B cell (primary cell): ENCODE results near the gene GPM6B. TPM values are rescaled to one million over a fixed set of nuclear protein-coding genes. Genes with fewer than 3 reads are reported as not detected.

Experiments used
- ATAC-seq: fragments of 200-7000 bp; cut with Tn5 transposase; one replicate; pipeline ENCODE4 v1.10.0; 2021; ENCODE audit warnings: low read depth, mild to moderate bottlenecking, moderate number of reproducible peaks, moderate library complexity
- CTCF ChIA-PET: fragments of 350-600 bp; sonication (Branson Sonifier 250); formaldehyde crosslinking; loops from one replicate; lab custom pipeline; 2021; ENCODE audit warnings: antibody characterized with exemption, inconsistent platforms; lab: Charles Lee
- POLR2A ChIA-PET: fragments of 350-600 bp; sonication (Branson Sonifier 250); formaldehyde crosslinking; loops from one replicate; lab custom pipeline; 2021; ENCODE audit warnings: antibody characterized with exemption; lab: Charles Lee
- DNase-seq: peaks from one replicate; pipeline ENCODE4 v3.0.0; 2013
- H2AFZ ChIP-seq: 2 replicates; pipeline ENCODE4 v1.6.1; 2012; ENCODE audit warnings: mild to moderate bottlenecking, low read depth, low read length; ENCODE audit not compliant: insufficient read depth, poor library complexity, severe bottlenecking
- H3K27ac ChIP-seq, 2 donors: 1 replicate in 1 of 2; 2 replicates in 1 of 2; pipeline ENCODE4 v1.5.1; 2012 to 2013; ENCODE audit warnings: low read length in 2 of 2, mild to moderate bottlenecking in 2 of 2, moderate library complexity in 1 of 2
- H3K27me3 ChIP-seq, 4 experiments: fragments of 200-600 bp in 1 of 4; sonication (generic) in 1 of 4; replicated peaks in 1 of 4; 1 replicate in 2 of 4; 2 replicates in 2 of 4; pipeline versions ENCODE4 v1.6.1 to v1.7.0; 2013 to 2016; ENCODE audit warnings: low read length in 3 of 4, mild to moderate bottlenecking in 2 of 4, mixed read lengths in 1 of 4, moderate library complexity in 1 of 4; ENCODE audit not compliant: insufficient read depth in 4 of 4, control insufficient read depth in 3 of 4; ENCODE audit errors: control extremely low read depth in 1 of 4
- H3K36me3 ChIP-seq, 2 experiments: replicated peaks in 1 of 2; 1 replicate in 1 of 2; 2 replicates in 1 of 2; pipeline versions ENCODE4 v1.6.1 to v1.7.1; 2013; ENCODE audit warnings: low read length in 1 of 2; ENCODE audit not compliant: insufficient read depth in 2 of 2, control insufficient read depth in 1 of 2; ENCODE audit errors: control extremely low read depth in 1 of 2, extremely low read depth in 1 of 2
- H3K4me1 ChIP-seq, 2 donors: fragments of 200-600 bp in 1 of 2; sonication (generic) in 1 of 2; 1 replicate in 1 of 2; 2 replicates in 1 of 2; pipeline versions ENCODE4 v1.5.1 to v1.6.1; 2013 to 2017; ENCODE audit warnings: low read length in 2 of 2; ENCODE audit not compliant: control insufficient read depth in 2 of 2, insufficient read depth in 2 of 2
- H3K4me2 ChIP-seq: replicated peaks from 2 replicates; pipeline ENCODE3; 2012; ENCODE audit warnings: mild to moderate bottlenecking, low read depth, low read length; ENCODE audit not compliant: poor library complexity, severe bottlenecking
- H3K4me3 ChIP-seq, 5 experiments: fragments of 200-600 bp in 1 of 5; sonication (generic) in 1 of 5; 1 replicate in 3 of 5; 2 replicates in 2 of 5; pipeline versions ENCODE4 v1.5.1 to v1.7.0; 2011 to 2016; ENCODE audit warnings: low read length in 4 of 5, mild to moderate bottlenecking in 4 of 5, low read depth in 2 of 5, control low read depth in 1 of 5, moderate library complexity in 1 of 5; ENCODE audit not compliant: insufficient read depth in 1 of 5; ENCODE audit errors: control extremely low read depth in 1 of 5, extremely low read depth in 1 of 5
- H3K79me2 ChIP-seq: fragments of 200-600 bp; sonication (generic); one replicate; pipeline ENCODE4 v1.6.0; 2016; ENCODE audit warnings: low read length; ENCODE audit not compliant: control insufficient read depth, insufficient read depth
- H3K9ac ChIP-seq: fragments of 200-600 bp; sonication (generic); 2 replicates; pipeline ENCODE4 v1.6.1; 2017; ENCODE audit warnings: mild to moderate bottlenecking, low read length, moderate library complexity
- H3K9me3 ChIP-seq, 3 donors: one replicate each; pipeline versions ENCODE4 v1.6.1 to v1.7.1; 2013; ENCODE audit warnings: low read length in 2 of 3; ENCODE audit not compliant: control insufficient read depth in 2 of 3, insufficient read depth in 1 of 3; ENCODE audit errors: control extremely low read depth in 1 of 3
- H4K20me1 ChIP-seq: 2 replicates; pipeline ENCODE4 v1.6.0; 2012; ENCODE audit warnings: mild to moderate bottlenecking, low read length; ENCODE audit not compliant: insufficient read depth, control insufficient read depth, poor library complexity, severe bottlenecking
- H3K27ac Mint-ChIP-seq: one replicate; pipeline ENCODE4 v1.8.0; 2021; ENCODE audit warnings: mixed read lengths
- H3K27me3 Mint-ChIP-seq: one replicate; pipeline ENCODE4 v1.8.0; 2021; ENCODE audit warnings: mixed read lengths
- H3K4me1 Mint-ChIP-seq: one replicate; pipeline ENCODE4 v1.8.0; 2021; ENCODE audit warnings: mixed read lengths
- H3K4me3 Mint-ChIP-seq: one replicate; pipeline ENCODE4 v1.8.0; 2021; ENCODE audit warnings: mixed read lengths
- H3K9me3 Mint-ChIP-seq: one replicate; pipeline ENCODE4 v1.8.0; 2022; ENCODE audit warnings: mixed read lengths; ENCODE audit not compliant: insufficient read depth
- EZH2 ChIP-seq: IDR thresholded peaks from 2 replicates; pipeline ENCODE4 v1.6.1; 2012; ENCODE audit warnings: borderline replicate concordance, low read depth, mild to moderate bottlenecking, moderate library complexity, low read length; ENCODE audit not compliant: insufficient read depth, poor library complexity, severe bottlenecking
- WGBS: methylation state at CpG from one replicate; pipeline ENCODE4 v1.1.5; 2013; ENCODE audit warnings: missing lambda C conversion rate; ENCODE audit not compliant: insufficient coverage; 5-methylcytosine and 5-hydroxymethylcytosine counted together
- intact Hi-C: fragments of 100-400 bp; cut with micrococcal nuclease; formaldehyde crosslinking; loops from one replicate; pipeline ENCODE4 v1.10.0; 2022
- polyA plus RNA-seq: library from polyadenylated mRNA; depleted of rRNA; stranded (reverse); fragments of >200 nt; gene quantifications from 2 replicates; pipeline ENCODE4 v1.2.3, GENCODE V29; 2012
- total RNA-seq, 2 donors: library from RNA; stranded (reverse); fragments of 120-200 nt in 1 of 2; gene quantifications; 1 replicate in 1 of 2; 2 replicates in 1 of 2; pipeline versions ENCODE4 v1.2.3 to v1.2.4, GENCODE V29; 2013 to 2022
- TF ChIP-seq, protein P1 (sequence below): fragments of 200-600 bp; IDR thresholded peaks from one replicate; pipeline ENCODE4 v1.8.0; 2022; ENCODE audit warnings: antibody characterized with exemption, mild to moderate bottlenecking

Gene GPM6B
- total and polyA plus RNA-seq, 2 donors (not counting 1 experiment from before 2014, with no cell fraction given) = not detected

DNA sequence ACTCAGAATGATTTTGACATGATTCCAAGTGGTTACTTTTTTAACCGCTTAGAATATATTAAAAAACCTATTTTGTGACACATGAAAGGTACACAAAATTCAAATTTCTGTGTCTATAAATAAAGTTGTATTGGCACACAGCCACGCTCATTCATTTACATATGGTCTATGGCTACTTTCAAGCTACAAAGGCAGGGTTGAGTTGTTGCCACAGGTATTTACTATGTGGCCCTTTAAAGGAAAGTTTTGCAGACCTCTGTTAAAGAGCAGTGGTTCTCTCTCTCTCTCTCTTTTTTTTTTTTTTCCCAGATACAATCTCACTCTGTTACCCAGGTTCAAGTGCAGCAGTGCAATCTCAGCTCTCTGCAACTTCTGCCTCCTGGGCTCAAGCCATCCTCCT is 23.0 kb downstream of the GPM6B start:
- Histone ChIP-seq H3K4me2 (no peak overlapping the region), H3K27ac (no peak overlapping the region), H3K36me3 (no peaks in the 10 kb centered on the region), H3K9ac (no peak overlapping the region), H3K4me3 (no peak overlapping the region), H3K79me2 (no peaks in the 10 kb centered on the region), H2AFZ (no peak overlapping the region), H4K20me1 (no peaks in the 10 kb centered on the region), H3K4me1 (no peaks in the 10 kb centered on the region), H3K27me3 (no peaks in the 10 kb centered on the region), H3K9me3 (no peaks in the 10 kb centered on the region)
- Mint-ChIP-seq H3K9me3 (no peaks in the 10 kb centered on the region), H3K27me3 (no peaks in the 10 kb centered on the region), H3K27ac (no peak overlapping the region), H3K4me3 (no peak overlapping the region), H3K4me1 (no peaks in the 10 kb centered on the region)
- CTCF ChIA-PET = no interaction called here
- DNase-seq (no peak), ATAC-seq (no peak)
- no CpG with 5 or more reads among the region's 2 CpGs for WGBS
- intact Hi-C loops = no loop called here
- no peak for TF ChIP-seq EZH2
- TF ChIP-seq, protein P1, sequence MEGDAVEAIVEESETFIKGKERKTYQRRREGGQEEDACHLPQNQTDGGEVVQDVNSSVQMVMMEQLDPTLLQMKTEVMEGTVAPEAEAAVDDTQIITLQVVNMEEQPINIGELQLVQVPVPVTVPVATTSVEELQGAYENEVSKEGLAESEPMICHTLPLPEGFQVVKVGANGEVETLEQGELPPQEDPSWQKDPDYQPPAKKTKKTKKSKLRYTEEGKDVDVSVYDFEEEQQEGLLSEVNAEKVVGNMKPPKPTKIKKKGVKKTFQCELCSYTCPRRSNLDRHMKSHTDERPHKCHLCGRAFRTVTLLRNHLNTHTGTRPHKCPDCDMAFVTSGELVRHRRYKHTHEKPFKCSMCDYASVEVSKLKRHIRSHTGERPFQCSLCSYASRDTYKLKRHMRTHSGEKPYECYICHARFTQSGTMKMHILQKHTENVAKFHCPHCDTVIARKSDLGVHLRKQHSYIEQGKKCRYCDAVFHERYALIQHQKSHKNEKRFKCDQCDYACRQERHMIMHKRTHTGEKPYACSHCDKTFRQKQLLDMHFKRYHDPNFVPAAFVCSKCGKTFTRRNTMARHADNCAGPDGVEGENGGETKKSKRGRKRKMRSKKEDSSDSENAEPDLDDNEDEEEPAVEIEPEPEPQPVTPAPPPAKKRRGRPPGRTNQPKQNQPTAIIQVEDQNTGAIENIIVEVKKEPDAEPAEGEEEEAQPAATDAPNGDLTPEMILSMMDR = no peak
- POLR2A ChIA-PET = interaction anchor here (0.5 to 0.7 kb wide), 2 partner anchors 61 to 229 kb away, joined by 3 to 7 read pairs; no protein-coding TSS in a partner anchor

GRCh38 chrX:13791559-13791958 is 25.3 kb downstream of the GPM6B start:
- no peak overlapping the region for H3K4me2 ChIP-seq
- no peak overlapping the region for H3K27ac ChIP-seq
- TF ChIP-seq EZH2 = no peak
- TF ChIP-seq, protein P1 = no peak
- H3K4me3 Mint-ChIP-seq = no peak overlapping the region
- no peaks in the 10 kb centered on the region for H3K27me3 ChIP-seq
- intact Hi-C loops = no loop called here
- DNase-seq (no peak), ATAC-seq (no peak)
- CTCF ChIA-PET = no interaction called here
- no peak overlapping the region for H3K9ac ChIP-seq
- H3K79me2 ChIP-seq = no peaks in the 10 kb centered on the region
- no peak overlapping the region for H3K4me3 ChIP-seq
- no peaks in the 10 kb centered on the region for H3K9me3 ChIP-seq
- H3K27me3 Mint-ChIP-seq = no peaks in the 10 kb centered on the region
- 43% methylated on average over 1 of the region's 2 CpGs for WGBS
- H3K9me3 Mint-ChIP-seq = no peaks in the 10 kb centered on the region
- H3K27ac Mint-ChIP-seq = no peak overlapping the region
- POLR2A ChIA-PET = no interaction called here
- no peaks in the 10 kb centered on the region for H3K4me1 ChIP-seq
- H2AFZ ChIP-seq = no peak overlapping the region
- no peaks in the 10 kb centered on the region for H4K20me1 ChIP-seq
- no peaks in the 10 kb centered on the region for H3K4me1 Mint-ChIP-seq
- H3K36me3 ChIP-seq = no peaks in the 10 kb centered on the region
